Effector CD4-positive, alpha-beta T cell (primary cell): ENCODE results near the gene MCOLN1.
A peak's percentile ranks its signal among the peaks of the same experiment; 100 is the strongest.

Experiments used
- DNase-seq: peaks from one replicate; pipeline ENCODE4 v3.0.0-alpha.2; 2020
- total RNA-seq: gene quantifications from one replicate; lab custom pipeline; 2026; lab: John Stamatoyannopoulos, UW

MCOLN1 gene
- 8.6 reads per million, percentile 29 among the genes with 10 or more reads in this experiment for total RNA-seq

DNA sequence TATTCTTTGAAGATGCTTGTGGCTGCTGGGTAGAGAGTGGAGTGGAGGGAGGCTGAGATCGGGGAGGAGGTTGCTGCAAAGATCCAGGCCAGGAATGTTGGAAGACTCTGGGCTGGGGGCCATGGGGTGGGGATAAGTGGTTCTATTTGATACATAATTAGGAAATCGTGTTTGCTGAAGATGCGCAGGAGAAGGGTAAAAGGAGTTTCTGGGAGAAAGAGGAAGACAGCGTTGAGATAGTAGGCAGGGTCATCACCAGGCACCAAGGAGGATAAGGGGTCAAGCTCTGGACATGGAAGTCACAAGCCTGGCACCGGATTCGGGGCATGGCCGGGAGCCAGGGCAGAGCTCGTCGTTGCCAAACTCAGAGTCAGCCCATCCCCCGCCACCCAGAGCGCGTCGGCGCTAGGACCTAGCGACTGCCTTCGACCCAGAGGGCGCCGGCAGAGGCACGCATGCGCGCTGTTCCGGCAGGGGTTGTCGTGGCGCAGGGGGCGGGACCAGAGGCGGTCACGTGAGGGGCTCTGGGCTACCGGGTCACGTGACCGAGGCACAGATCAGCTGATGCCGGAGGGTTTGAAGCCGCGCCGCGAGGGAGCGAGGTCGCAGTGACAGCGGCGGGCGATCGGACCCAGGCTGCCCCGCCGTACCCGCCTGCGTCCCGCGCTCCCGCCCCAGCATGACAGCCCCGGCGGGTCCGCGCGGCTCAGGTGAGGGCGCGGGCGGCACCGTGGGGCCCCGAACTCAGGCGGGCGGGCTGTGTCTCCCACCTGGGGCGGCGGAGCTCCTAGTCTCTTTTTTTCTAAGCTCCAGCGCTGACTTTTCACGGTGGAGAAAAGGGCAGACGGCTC lies at the start of gene MCOLN1:
MCOLN1 (plus strand) TSS at position 553 of the 851 bp plus-strand sequence; CDS start at position 680, 127 bp downstream.
- DNase-seq = peak; percentile 100

GRCh38 chr19:7475665-7476064 lies 46.8 kb upstream of the MCOLN1 start:
- no peak for DNase-seq

DNA sequence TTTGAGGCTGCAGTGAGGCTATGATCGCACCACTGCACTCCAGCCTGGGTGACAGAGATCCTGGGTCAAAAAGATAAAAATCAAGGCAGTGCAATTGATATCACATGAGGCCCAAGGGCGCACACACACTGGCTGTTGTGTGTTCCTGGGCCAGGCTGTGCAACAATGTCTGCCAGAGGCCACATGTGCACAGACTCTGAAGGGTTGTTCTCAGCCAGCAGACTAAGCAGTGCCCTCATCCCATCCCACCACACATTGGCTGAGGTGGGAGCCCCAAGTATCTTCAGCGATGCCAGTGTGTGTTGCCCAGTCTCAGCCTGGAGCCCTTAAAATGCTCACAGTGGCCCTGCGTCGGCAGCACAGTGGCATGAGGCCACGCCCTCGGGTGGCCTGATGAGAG lies 46.2 kb upstream of the MCOLN1 start:
- no peak for DNase-seq

GRCh38 chr19:7476777-7477494 lies 45.5 kb upstream of the MCOLN1 start:
- DNase-seq = no peak

DNA sequence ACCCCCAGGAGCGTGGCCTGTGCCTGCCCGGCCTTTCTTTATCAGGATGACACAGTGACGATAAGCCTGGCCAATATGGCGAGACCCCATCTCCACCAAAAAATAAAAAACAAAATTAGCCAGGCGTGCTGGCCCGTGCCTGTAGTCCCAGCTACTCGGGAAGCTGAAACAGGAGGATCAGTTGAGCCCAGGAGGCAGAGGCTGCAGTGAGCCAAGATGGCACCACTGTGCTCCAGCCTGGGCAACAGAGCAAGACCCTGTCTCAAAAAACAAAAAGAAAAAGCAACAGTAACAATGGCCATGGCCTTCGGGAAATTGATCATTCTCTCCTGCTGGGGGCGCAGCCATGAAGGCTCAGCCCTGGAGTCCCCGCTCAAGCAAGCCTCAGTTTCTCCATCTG lies 44.7 kb upstream of the MCOLN1 start:
- DNase-seq = no peak

DNA sequence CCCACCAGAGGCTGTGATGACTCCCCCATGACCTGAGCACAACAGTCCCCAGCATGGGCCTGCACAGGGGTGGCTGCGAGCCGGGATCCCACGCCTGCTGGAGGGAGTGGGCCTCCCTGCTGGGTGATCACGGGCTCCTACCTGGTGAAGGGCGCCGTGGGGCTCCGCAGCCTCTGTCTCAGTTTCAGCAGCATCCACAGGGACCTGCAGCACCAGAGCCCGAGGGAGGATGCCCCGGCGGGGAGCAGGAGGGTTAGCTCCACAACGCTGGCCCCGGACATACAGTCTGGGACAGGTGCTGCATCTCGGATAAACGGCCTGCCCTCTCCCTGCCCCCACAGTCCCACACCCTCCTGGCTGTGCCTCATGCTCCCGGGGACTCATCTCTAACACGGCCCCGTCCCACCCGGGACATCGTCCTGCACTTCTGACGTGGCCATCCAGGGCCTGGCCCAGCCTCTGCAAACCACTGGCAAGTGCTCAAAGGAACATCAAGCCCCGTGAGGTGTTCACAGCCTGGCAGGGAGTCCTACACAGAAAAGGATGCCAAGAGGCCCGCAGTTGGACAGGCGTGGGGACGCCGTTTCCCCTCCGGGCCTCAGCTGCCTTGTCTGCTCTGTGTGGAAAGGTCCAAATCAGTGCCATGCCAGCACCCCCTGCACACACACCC lies 44.1 kb upstream of the MCOLN1 start:
- DNase-seq = no peak

GRCh38 chr19:7478843-7479227 lies 43.6 kb upstream of the MCOLN1 start:
- no peak for DNase-seq

- DNase-seq = no peak
Observed at GRCh38 chr19:7480222-7480969, 42.0 kb upstream of the MCOLN1 start.

GRCh38 chr19:7480970-7481255 lies 41.5 kb upstream of the MCOLN1 start:
- DNase-seq = no peak

DNA sequence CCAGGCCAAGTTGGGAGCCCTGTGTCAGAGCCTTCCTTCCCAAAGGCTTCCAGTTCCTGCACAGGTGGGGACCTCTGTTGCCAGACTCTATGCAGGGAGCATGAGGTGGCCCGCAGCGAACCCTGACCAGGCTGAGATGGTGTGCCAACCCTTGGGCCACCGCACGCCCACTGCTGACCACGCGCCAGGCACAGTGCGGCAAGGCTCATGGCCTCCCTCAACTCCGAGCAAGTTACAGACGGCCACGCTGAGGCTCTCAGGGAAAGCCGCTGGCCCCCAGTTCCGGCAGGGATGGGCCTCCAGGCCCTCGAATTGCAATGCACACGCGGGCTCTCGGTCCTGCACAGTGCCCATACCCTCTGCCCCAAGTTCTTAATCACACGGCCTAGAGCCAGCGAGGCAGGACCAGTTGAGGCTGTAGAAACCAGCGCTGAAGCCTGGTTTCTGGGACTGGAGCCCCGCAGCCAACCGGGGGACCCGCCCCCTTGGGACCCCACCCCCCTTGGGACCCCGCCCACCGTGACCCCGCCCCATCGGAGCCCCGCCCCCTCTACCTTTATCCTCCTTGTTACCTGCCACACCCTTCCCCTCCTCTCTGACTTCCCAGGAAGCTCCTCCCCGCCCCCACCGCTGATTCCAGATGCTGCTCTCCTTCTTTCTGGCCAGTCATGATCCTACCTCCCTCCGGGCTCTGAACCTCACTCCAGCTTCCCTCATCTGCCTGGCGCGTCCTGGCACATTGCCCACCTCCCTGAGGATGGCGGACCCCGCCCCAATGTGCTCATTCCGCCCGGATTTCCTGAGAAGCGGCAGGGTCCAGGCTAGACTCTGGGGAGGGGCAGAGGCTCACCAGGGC lies 39.6 kb upstream of the MCOLN1 start:
- no peak for DNase-seq

DNA sequence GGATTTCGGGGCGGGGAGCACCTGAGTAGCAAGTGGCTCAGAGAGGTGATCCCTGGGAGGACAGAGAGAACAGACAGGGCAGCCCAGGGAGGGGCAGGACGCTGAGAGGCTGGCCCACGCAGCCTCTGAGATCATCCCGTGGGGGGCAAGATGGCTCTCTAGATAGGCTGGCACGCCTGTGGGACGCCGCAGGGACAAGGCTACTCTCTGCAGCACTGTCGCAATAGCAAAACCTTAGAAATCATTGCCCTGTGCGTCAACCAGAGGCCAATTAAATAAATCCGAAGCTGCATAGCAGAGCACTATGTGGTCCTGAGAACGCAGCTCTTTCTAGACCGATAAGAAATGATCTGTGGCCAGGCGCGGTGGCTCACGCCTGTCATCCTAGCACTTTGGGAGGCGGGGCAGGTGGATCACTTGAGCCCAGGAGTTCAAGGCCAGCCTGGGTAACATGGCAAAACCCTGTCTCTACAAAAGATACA lies 38.7 kb upstream of the MCOLN1 start:
- no peak for DNase-seq

GRCh38 chr19:7486923-7487322 lies 35.5 kb upstream of the MCOLN1 start:
- no peak for DNase-seq

- DNase-seq = peak; percentile 85
Observed at GRCh38 chr19:7488736-7489353, 33.6 kb upstream of the MCOLN1 start, which contains the start of gene PEX11G. Gene PEX11G, minus strand, starts transcription at chr19:7489035. Its CDS starts 25 bp downstream, at chr19:7489010.

GRCh38 chr19:7489609-7490044 lies 32.8 kb upstream of the MCOLN1 start:
- no peak for DNase-seq

DNA sequence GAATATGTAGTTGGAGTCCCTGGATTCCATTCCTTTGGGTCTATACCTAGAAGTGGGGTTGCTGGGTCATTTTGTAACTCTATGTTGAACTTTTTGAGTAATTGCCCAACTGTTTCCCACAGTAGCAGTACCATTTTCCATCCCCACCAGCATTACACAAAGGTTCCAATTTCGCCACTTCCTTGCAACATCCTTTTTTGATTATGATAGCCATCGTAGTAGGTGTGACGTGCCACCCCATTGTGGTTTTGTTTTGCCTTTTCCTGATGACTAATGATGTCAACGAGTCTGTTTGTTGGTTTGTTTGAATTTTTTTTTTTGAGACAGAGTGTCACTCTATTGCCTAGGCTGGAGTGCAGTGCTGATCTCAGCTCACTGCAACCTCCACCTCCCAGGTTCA lies 30.3 kb upstream of the MCOLN1 start:
- DNase-seq = no peak

DNA sequence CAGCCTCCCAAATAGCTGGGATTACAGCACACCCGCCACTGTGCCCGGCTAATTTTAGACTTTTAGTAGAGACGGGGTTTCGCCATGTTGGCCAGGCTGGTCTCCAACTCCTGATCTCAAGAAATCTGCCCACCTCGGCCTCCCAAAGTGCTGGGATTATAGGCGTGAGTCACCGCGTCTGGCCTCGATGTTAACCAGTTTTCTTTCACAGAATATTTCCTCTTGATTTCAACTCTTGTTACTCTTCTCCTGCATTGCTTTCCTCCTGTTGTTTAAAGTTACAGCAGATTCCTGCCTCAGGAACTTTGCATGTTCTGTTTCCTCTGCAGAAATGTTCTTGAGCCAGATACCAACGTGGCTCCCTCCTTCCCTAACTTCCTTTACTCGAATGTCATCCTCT lies 29.9 kb upstream of the MCOLN1 start:
- DNase-seq = no peak

DNA sequence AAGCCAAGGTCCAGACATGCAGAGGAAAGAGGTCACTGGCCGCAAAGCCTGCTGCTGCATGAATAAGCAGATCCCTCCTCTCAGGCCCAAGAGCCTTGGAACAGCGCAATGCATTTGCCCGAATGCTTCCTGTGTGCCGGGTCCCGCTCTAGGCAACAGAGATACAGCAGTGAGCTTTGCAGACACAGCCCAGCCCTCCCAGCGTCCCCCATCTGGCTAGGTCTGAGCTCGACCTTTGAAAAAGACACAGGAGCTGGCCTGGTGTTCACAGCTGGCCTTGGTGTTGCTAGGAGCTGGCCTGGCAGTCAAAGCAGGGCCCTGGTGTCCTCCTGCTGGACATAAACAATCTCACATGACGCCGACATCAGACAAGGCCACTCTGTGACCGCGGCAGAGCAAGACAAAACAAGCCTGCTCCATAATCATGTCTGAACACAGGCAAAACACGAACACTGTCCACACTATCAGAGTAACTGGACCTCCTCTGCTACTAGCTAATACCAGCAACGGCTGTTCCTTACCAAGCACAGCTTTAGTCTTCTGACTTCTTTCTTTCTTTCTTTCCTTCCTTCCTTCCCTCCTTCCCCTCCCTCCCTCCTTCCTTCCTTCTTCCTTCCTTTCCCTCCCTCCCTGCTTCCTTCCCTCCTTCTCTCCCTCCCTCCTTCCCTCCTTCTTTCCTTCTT lies 27.9 kb upstream of the MCOLN1 start:
- no peak for DNase-seq

DNA sequence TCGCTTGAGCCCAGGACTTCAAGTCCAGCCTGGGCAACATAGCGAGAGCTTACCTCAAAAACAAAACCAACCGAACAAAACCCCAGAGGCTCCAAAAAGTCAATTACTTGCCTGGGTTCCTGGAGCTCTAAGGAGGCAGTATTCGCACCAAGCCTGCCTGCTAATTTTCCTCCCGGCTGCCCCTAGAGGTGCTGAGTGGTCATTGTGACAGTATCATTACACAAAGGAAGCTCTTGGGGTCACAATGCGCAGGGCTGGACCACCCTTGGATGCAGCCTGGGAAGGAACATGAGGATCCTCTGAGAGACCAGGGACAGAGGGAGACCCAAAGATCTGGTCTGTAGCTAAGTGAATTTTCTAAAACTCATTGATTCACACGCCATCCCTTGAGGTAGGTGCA lies 25.1 kb upstream of the MCOLN1 start:
- no peak for DNase-seq

GRCh38 chr19:7500811-7501450 lies 21.5 kb upstream of the MCOLN1 start:
- DNase-seq = no peak

- DNase-seq = no peak
Observed at GRCh38 chr19:7502552-7502951, 19.9 kb upstream of the MCOLN1 start.
